Measurements from ENCODE around the gene PROB1. TPM values are rescaled to one million over a fixed set of nuclear protein-coding genes. Genes with fewer than 3 reads are reported as not detected.

Gene PROB1
- total and polyA plus RNA-seq, 2 of the 13 experiments (the other 11 are each of a cell fraction or from before 2014, with no cell fraction given) = 0.69 to 1.1 TPM

GRCh38 chr5:139383275-139383992 lies 11.5 kb downstream of the PROB1 start, which contains the start of gene SLC23A1 (continued):
- TF ChIP-seq MTF2 (CRISPR knock-in tag; IDR thresholded peaks at IDR 0.05; ENCODE audit: borderline replicate concordance) (no peak), PTBP1 (IDR thresholded peaks at IDR 0.05; ENCODE audit: low read depth, low read length, poor library complexity, severe bottlenecking) (no peak), ZNF24 (IDR thresholded peaks at IDR 0.05) (no peak), ZBTB38 (CRISPR knock-in tag; IDR thresholded peaks at IDR 0.05) (peak; percentile 21; the same call in 1 of the 2 replicates), U2AF1 (optimal IDR thresholded peaks at IDR 0.05; ENCODE audit: low read depth, low read length) (no peak), ZMAT3 (CRISPR knock-in tag; conservative IDR thresholded peaks at IDR 0.05) (0 out of 2 replicates have a peak, but pooled peaks have one; percentile 55), NFRKB (IDR thresholded peaks at IDR 0.05) (no peak), MIER2 (CRISPR knock-in tag; IDR thresholded peaks at IDR 0.05) (no peak), NFATC3 (CRISPR knock-in tag; IDR thresholded peaks at IDR 0.05) (no peak), DNMT1 (CRISPR knock-in tag; IDR thresholded peaks at IDR 0.05) (no peak), ZMYM4 (CRISPR knock-in tag; IDR thresholded peaks at IDR 0.05) (0 out of 2 replicates have a peak, but pooled peaks have one; percentile 21), HNRNPH1 (optimal IDR thresholded peaks at IDR 0.05; ENCODE audit: low read depth, low read length) (no peak), TBX3 (IDR thresholded peaks at IDR 0.05; ENCODE audit: borderline replicate concordance) (no peak), ZNF18 (CRISPR knock-in tag; IDR thresholded peaks at IDR 0.05; ENCODE audit: insufficient replicate concordance) (no peak), ZNF83 (CRISPR knock-in tag; IDR thresholded peaks at IDR 0.05; ENCODE audit: borderline replicate concordance) (no peak), XBP1 (CRISPR knock-in tag; IDR thresholded peaks at IDR 0.05) (no peak), SIN3B (IDR thresholded peaks at IDR 0.05; ENCODE audit: low read length) (no peak), ZNF746 (CRISPR knock-in tag; IDR thresholded peaks at IDR 0.05) (no peak), TOPORS (CRISPR knock-in tag; IDR thresholded peaks at IDR 0.05) (no peak), GZF1 (CRISPR knock-in tag; IDR thresholded peaks at IDR 0.05) (no peak), ZFY (CRISPR knock-in tag; IDR thresholded peaks at IDR 0.05) (no peak; the same call in 1 of the 2 replicates), MBD4 (IDR thresholded peaks at IDR 0.05; ENCODE audit: borderline replicate concordance, low read length) (no peak), FOXP1 (IDR thresholded peaks at IDR 0.05) (no peak), FOXP1 (CRISPR knock-in tag; IDR thresholded peaks at IDR 0.05) (peak; percentile 19; the same call in 1 of the 2 replicates), CEBPG (CRISPR knock-in tag; IDR thresholded peaks at IDR 0.05) (peak; percentile 92), ZNF543 (CRISPR knock-in tag; IDR thresholded peaks at IDR 0.05) (peak; percentile 99), KLF11 (CRISPR knock-in tag; IDR thresholded peaks at IDR 0.05) (peak; percentile 27; the same call in 1 of the 2 replicates), ZNF792 (CRISPR knock-in tag; IDR thresholded peaks at IDR 0.05) (no peak), ZNF776 (CRISPR knock-in tag; IDR thresholded peaks at IDR 0.05) (no peak), ZNF788 (CRISPR knock-in tag; IDR thresholded peaks at IDR 0.05; ENCODE audit: borderline replicate concordance) (peak; percentile 17; the same call in 1 of the 2 replicates)
- TF ChIP-seq, protein P1, sequence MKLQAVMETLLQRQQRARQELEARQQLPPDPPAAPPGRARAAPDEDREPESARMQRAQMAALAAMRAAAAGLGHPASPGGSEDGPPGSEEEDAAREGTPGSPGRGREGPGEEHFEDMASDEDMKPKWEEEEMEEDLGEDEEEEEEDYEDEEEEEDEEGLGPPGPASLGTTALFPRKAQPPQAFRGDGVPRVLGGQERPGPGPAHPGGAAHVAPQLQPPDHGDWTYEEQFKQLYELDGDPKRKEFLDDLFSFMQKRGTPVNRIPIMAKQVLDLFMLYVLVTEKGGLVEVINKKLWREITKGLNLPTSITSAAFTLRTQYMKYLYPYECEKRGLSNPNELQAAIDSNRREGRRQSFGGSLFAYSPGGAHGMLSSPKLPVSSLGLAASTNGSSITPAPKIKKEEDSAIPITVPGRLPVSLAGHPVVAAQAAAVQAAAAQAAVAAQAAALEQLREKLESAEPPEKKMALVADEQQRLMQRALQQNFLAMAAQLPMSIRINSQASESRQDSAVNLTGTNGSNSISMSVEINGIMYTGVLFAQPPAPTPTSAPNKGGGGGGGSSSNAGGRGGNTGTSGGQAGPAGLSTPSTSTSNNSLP (IDR thresholded peaks at IDR 0.05; ENCODE audit: low read depth, low read length) = no peak
